ENCODE results near the gene UBC. TPM values are rescaled to one million over a fixed set of nuclear protein-coding genes. Genes with fewer than 3 reads are reported as not detected.
"Not testable (repeated sequence)": the region's sequence is repeated elsewhere in the genome, so short reads cannot be mapped to it uniquely, and the experiment has no call there.

The UBC gene
- total RNA-seq, 1 experiment from 2014 or later: 880 TPM

- Mint-ChIP-seq H3K27ac (ENCODE audit: unreplicated experiment) (peak overlapping the region; percentile 82), H3K4me1 (ENCODE audit: low read depth, unreplicated experiment) (peaks cover 34% of the 10 kb centered on the region), H3K4me3 (ENCODE audit: unreplicated experiment) (peak overlapping the region; percentile 98), H3K27me3 (ENCODE audit: insufficient read depth, unreplicated experiment) (peaks cover 6% of the 10 kb centered on the region), H3K9me3 (ENCODE audit: unreplicated experiment) (no peaks in the 10 kb centered on the region), H3K36me3 (ENCODE audit: insufficient read depth, unreplicated experiment) (peaks cover 48% of the 10 kb centered on the region)
- Histone ChIP-seq H3K4me1 (peaks cover 47% of the 10 kb centered on the region), H3K9me3 (no peaks in the 10 kb centered on the region), H3K36me3 (ENCODE audit: control insufficient read depth, insufficient read depth, low read length) (no peaks in the 10 kb centered on the region), H3K4me3 (ENCODE audit: low read depth, low read length) (0 out of 2 replicates have a peak overlapping the region, but pooled peaks have one; percentile 14), H3K27me3 (replicated peaks; ENCODE audit: control insufficient read depth, insufficient read depth, low read length) (no peaks in the 10 kb centered on the region)
- TF ChIP-seq CTCF (IDR thresholded peaks at IDR 0.05; ENCODE audit: insufficient read depth in 1 of 2, low read depth in 1 of 2, low read length in 1 of 2, severe bottlenecking in 1 of 2, unreplicated experiment in 1 of 2): no peak
- ChIA-PET POLR2A (interaction anchor here (1.4 kb wide), 1 partner anchor 8 kb away, joined by 5 read pairs; no protein-coding TSS in a partner anchor), CTCF (no interaction called here)
- no TSS peak for BruUV-seq (replicated peaks)
- DNase-seq: no peak
- intact Hi-C loops (cut with micrococcal nuclease; ENCODE audit: unreplicated experiment): no loop called here
These were observed 5.3 kb upstream of the UBC start for GRCh38 chr12:124919521-124920352.

GRCh38 chr12:124918622-124918988 is 4.2 kb upstream of the UBC start:
- H3K9me3 Mint-ChIP-seq (ENCODE audit: unreplicated experiment); DNase-seq; H3K27me3 ChIP-seq (replicated peaks; ENCODE audit: control insufficient read depth, insufficient read depth, low read length); H3K36me3 ChIP-seq (ENCODE audit: control insufficient read depth, insufficient read depth, low read length); intact Hi-C loops (cut with micrococcal nuclease; ENCODE audit: unreplicated experiment); H3K9me3 ChIP-seq; H3K27me3 Mint-ChIP-seq (ENCODE audit: insufficient read depth, unreplicated experiment); BruUV-seq (replicated peaks): not testable (repeated sequence)
- Mint-ChIP-seq H3K4me3 (ENCODE audit: unreplicated experiment) (peak overlapping the region; percentile 98), H3K36me3 (ENCODE audit: insufficient read depth, unreplicated experiment) (peaks cover 59% of the 10 kb centered on the region), H3K27ac (ENCODE audit: unreplicated experiment) (peak overlapping the region; percentile 100), H3K4me1 (ENCODE audit: low read depth, unreplicated experiment) (peaks cover 41% of the 10 kb centered on the region)
- peaks cover 42% of the 10 kb centered on the region for H3K4me1 ChIP-seq
- H3K4me3 ChIP-seq (ENCODE audit: low read depth, low read length): peak overlapping the region; percentile 25; the same call in 1 of the 2 replicates
- POLR2A ChIA-PET: interaction anchor here (1.4 to 2.8 kb wide), 2 partner anchors 9 to 22 kb away, joined by 5 to 44 read pairs; no protein-coding TSS in a partner anchor
- CTCF ChIA-PET: interaction anchor here (2.6 to 3.9 kb wide), 2 partner anchors 12 to 22 kb away, joined by 17 to 19 read pairs; no protein-coding TSS in a partner anchor

- intact Hi-C loops (cut with micrococcal nuclease; ENCODE audit: unreplicated experiment): loop anchor here (1.0 kb wide), 2 partner anchors 9 to 21 kb away; no protein-coding TSS in a partner anchor
- ChIA-PET POLR2A (interaction anchor here (0.6 to 2.8 kb wide), 6 partner anchors 10 to 90 kb away, joined by 3 to 44 read pairs (median 6); no protein-coding TSS in a partner anchor), CTCF (interaction anchor here (0.7 to 3.9 kb wide), 3 partner anchors 12 to 33 kb away, joined by 3 to 19 read pairs (median 17); no protein-coding TSS in a partner anchor)
- Mint-ChIP-seq H3K9me3 (ENCODE audit: unreplicated experiment) (no peaks in the 10 kb centered on the region), H3K36me3 (ENCODE audit: insufficient read depth, unreplicated experiment) (peaks cover 65% of the 10 kb centered on the region), H3K27ac (ENCODE audit: unreplicated experiment) (peak overlapping the region; percentile 100), H3K4me3 (ENCODE audit: unreplicated experiment) (peak overlapping the region; percentile 98), H3K4me1 (ENCODE audit: low read depth, unreplicated experiment) (peaks cover 46% of the 10 kb centered on the region), H3K27me3 (ENCODE audit: insufficient read depth, unreplicated experiment) (peaks cover 9% of the 10 kb centered on the region)
- H3K36me3 ChIP-seq (ENCODE audit: control insufficient read depth, insufficient read depth, low read length): peaks cover under 1% of the 10 kb centered on the region
- BruUV-seq (replicated peaks): TSS peak; percentile 17
- peak overlapping the region; percentile 25 for H3K4me3 ChIP-seq (ENCODE audit: low read depth, low read length)
- no peaks in the 10 kb centered on the region for H3K9me3 ChIP-seq
- no peak for TF ChIP-seq CTCF (IDR thresholded peaks at IDR 0.05; ENCODE audit: insufficient read depth in 1 of 2, low read depth in 1 of 2, low read length in 1 of 2, severe bottlenecking in 1 of 2, unreplicated experiment in 1 of 2)
- peak in 1 of 2 experiments; percentile 50 for DNase-seq
- peaks cover 42% of the 10 kb centered on the region for H3K4me1 ChIP-seq
- H3K27me3 ChIP-seq (replicated peaks; ENCODE audit: control insufficient read depth, insufficient read depth, low read length): no peaks in the 10 kb centered on the region
These were observed 3.6 kb upstream of the UBC start for GRCh38 chr12:124917841-124918621.

All from Caco-2 (cell line).